Nephron (organoid): ENCODE results near the gene SLC28A1.

ENCODE experiments used
- H3K27ac Mint-ChIP-seq, 3 experiments: 2 replicates each; pipeline ENCODE4 v1.8.0; 2020; ENCODE audit warnings: mixed read lengths in 3 of 3, mild to moderate bottlenecking in 2 of 3, moderate library complexity in 1 of 3
- H3K27me3 Mint-ChIP-seq: 2 replicates; pipeline ENCODE4 v1.8.0; 2021; ENCODE audit warnings: low read depth, mild to moderate bottlenecking, moderate library complexity, mixed read lengths
- H3K36me3 Mint-ChIP-seq: 2 replicates; pipeline ENCODE4 v1.8.0; 2020; ENCODE audit warnings: low read depth, mixed read lengths
- H3K4me1 Mint-ChIP-seq: 2 replicates; pipeline ENCODE4 v1.8.0; 2020; ENCODE audit warnings: mixed read lengths
- H3K4me3 Mint-ChIP-seq, 3 experiments: 2 replicates each; pipeline ENCODE4 v1.8.0; 2020; ENCODE audit warnings: mild to moderate bottlenecking in 3 of 3, mixed read lengths in 3 of 3, moderate library complexity in 2 of 3
- H3K9me3 Mint-ChIP-seq: 2 replicates; pipeline ENCODE4 v1.8.0; 2020; ENCODE audit warnings: mixed read lengths
- TF ChIP-seq, protein P1 (sequence below), 3 experiments: fragments of 200-600 bp; sonication (generic); IDR thresholded peaks; one replicate each; pipeline ENCODE4 v1.5.0; 2021; ENCODE audit warnings: antibody characterized with exemption in 3 of 3; ENCODE audit not compliant: unreplicated experiment in 3 of 3

SLC28A1 gene

DNA sequence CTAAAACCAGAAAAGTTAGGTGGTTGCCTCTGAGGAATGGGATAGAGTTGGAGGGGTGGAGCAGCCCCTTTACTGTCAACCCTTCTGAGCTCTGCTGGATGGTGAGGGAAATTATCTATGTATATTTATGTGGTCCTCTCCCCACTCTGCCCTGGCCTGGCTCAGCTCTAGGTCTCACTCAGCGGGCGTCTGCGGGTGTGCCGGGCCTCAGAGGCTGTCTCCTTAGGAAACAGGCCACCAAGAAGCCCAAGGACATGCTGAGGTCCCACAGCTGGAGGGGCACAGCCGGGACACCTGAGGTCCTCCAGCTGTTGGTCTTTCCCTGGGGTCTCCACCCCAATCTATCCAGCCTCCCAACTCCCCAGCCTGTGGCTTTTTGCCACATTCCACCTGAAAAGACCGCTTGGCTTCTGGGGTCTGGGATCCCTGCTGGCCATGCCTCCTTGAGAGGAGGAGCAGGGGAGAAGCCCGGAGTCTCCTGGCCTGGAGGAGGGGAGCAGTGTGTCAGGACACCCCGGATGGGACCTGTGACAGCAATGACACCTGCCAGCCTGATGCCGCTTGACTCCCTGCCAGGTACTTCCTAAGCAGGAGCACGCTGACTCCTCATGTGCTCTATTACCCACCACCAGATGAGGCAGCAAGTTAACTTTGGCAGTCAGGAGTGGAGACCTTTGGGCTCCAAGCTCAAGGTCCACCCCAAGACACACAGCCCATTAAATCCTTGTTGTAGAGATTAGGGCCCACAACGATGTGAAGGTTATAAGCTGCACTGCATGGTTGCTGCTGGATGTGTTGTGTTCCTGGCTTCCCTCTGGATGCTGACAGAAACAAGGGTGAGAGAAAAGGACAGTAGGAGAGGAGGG is at the start of gene SLC28A1:
Gene SLC28A1 (plus strand): TSS at position 747 of the 866 bp plus-strand sequence. CDS start 3,099 bp downstream, outside the sequence.
- Mint-ChIP-seq H3K27ac (peak within 1 kb of the TSS; percentile 55 to 80 (median 74)), H3K9me3 (no peaks in the 10 kb centered on the region), H3K4me1 (peaks cover 28% of the 10 kb centered on the region), H3K36me3 (no peaks in the 10 kb centered on the region), H3K27me3 (peaks cover 14% of the 10 kb centered on the region), H3K4me3 (no peak within 1 kb of the TSS)
- TF ChIP-seq, protein P1, sequence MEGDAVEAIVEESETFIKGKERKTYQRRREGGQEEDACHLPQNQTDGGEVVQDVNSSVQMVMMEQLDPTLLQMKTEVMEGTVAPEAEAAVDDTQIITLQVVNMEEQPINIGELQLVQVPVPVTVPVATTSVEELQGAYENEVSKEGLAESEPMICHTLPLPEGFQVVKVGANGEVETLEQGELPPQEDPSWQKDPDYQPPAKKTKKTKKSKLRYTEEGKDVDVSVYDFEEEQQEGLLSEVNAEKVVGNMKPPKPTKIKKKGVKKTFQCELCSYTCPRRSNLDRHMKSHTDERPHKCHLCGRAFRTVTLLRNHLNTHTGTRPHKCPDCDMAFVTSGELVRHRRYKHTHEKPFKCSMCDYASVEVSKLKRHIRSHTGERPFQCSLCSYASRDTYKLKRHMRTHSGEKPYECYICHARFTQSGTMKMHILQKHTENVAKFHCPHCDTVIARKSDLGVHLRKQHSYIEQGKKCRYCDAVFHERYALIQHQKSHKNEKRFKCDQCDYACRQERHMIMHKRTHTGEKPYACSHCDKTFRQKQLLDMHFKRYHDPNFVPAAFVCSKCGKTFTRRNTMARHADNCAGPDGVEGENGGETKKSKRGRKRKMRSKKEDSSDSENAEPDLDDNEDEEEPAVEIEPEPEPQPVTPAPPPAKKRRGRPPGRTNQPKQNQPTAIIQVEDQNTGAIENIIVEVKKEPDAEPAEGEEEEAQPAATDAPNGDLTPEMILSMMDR (IDR thresholded peaks at IDR 0.05; ENCODE audit: unreplicated experiment in 3 of 3): no peak

- Mint-ChIP-seq H3K4me1 (peaks cover 66% of the 10 kb centered on the region), H3K36me3 (no peaks in the 10 kb centered on the region), H3K4me3 (no peak overlapping the region), H3K27me3 (peaks cover 5% of the 10 kb centered on the region), H3K27ac (no peak overlapping the region), H3K9me3 (no peaks in the 10 kb centered on the region)
- TF ChIP-seq, protein P1 (IDR thresholded peaks at IDR 0.05; ENCODE audit: unreplicated experiment in 3 of 3): no peak
Measured at GRCh38 chr15:84834969-84835368, 49.5 kb upstream of the SLC28A1 start.

GRCh38 chr15:84835661-84836337 is 48.7 kb upstream of the SLC28A1 start:
- Mint-ChIP-seq H3K27ac (no peak overlapping the region), H3K9me3 (no peaks in the 10 kb centered on the region), H3K4me3 (no peak overlapping the region), H3K27me3 (peaks cover 5% of the 10 kb centered on the region), H3K36me3 (no peaks in the 10 kb centered on the region), H3K4me1 (peaks cover 60% of the 10 kb centered on the region)
- TF ChIP-seq, protein P1 (IDR thresholded peaks at IDR 0.05; ENCODE audit: unreplicated experiment in 3 of 3): no peak

DNA sequence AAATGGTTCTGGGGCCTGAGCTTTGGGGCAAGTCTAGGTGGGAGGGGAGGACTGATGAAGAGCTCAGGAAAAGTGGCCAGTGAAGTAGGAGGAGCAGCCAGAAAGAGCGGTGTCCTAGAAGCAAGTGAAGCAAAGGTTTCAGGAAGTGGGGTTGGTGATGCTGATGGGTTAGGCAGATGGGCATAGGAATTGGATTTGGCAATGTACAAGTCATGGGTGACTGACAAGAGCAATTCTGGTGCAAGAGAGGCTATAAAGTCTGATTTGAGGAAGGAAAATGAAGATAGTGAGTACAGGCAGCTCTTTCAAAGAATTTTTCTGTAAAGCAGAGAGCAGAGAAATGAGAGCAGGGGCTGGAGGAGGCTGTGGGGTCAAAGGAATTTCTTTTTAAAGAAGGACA is 47.6 kb upstream of the SLC28A1 start:
- Mint-ChIP-seq H3K9me3 (no peaks in the 10 kb centered on the region), H3K27ac (peak overlapping the region in 1 of 3 experiments; percentile 6), H3K27me3 (peaks cover 5% of the 10 kb centered on the region), H3K4me3 (no peak overlapping the region), H3K4me1 (peaks cover 56% of the 10 kb centered on the region), H3K36me3 (no peaks in the 10 kb centered on the region)
- TF ChIP-seq, protein P1 (IDR thresholded peaks at IDR 0.05; ENCODE audit: unreplicated experiment in 3 of 3): no peak

GRCh38 chr15:84839714-84840113 is 44.7 kb upstream of the SLC28A1 start:
- peaks cover 5% of the 10 kb centered on the region for H3K27me3 Mint-ChIP-seq
- peaks cover 34% of the 10 kb centered on the region for H3K4me1 Mint-ChIP-seq
- no peaks in the 10 kb centered on the region for H3K9me3 Mint-ChIP-seq
- TF ChIP-seq, protein P1 (IDR thresholded peaks at IDR 0.05; ENCODE audit: unreplicated experiment in 3 of 3): no peak
- no peaks in the 10 kb centered on the region for H3K36me3 Mint-ChIP-seq
- no peak overlapping the region for H3K4me3 Mint-ChIP-seq
- H3K27ac Mint-ChIP-seq: no peak overlapping the region
